Prostate gland (tissue), 2 donors: ENCODE measurements around the gene PRKRIP1. TPM values are rescaled to one million over a fixed set of nuclear protein-coding genes. Genes with fewer than 3 reads are reported as not detected.

Experiments used
- DNase-seq: peaks from one replicate; pipeline ENCODE4 v3.0.0-alpha.2; 2019; ENCODE audit warnings: low spot score
- H3K27ac ChIP-seq, 2 donors: fragments of 200-600 bp; sonication (generic); 2 replicates each; pipeline ENCODE4 v1.5.1; 2017 to 2019
- H3K27me3 ChIP-seq: fragments of 200-600 bp; sonication (generic); replicated peaks from 2 replicates; pipeline ENCODE4 v1.5.1; 2019; ENCODE audit not compliant: insufficient read depth
- H3K36me3 ChIP-seq, 2 donors: fragments of 200-600 bp; sonication (generic); 1 replicate in 1 of 2; 2 replicates in 1 of 2; pipeline versions ENCODE4 v1.5.1 to v1.8.1; 2017 to 2019
- H3K4me1 ChIP-seq: fragments of 200-600 bp; sonication (generic); replicated peaks from 2 replicates; pipeline ENCODE4 v1.5.1; 2019
- H3K4me3 ChIP-seq, 2 donors: fragments of 200-600 bp; sonication (generic); 2 replicates each; pipeline ENCODE4 v1.5.1; 2017 to 2019
- H3K9me3 ChIP-seq: fragments of 200-600 bp; sonication (generic); 2 replicates; pipeline ENCODE4 v1.5.1; 2017
- POLR2A ChIP-seq: fragments of 450-650 bp; IDR thresholded peaks from one replicate; pipeline ENCODE4 v1.6.1; 2016; ENCODE audit warnings: antibody characterized with exemption, mild to moderate bottlenecking
- POLR2AphosphoS5 ChIP-seq: sonication (generic); formaldehyde crosslinking; IDR thresholded peaks from one replicate; pipeline ENCODE4 v1.6.1; 2017; ENCODE audit warnings: antibody characterized with exemption
- whole genome bisulfite sequencing: methylation state at CpG from one replicate; pipeline ENCODE4 v1.1.5; 2018; 5-methylcytosine and 5-hydroxymethylcytosine counted together
- intact Hi-C: fragments of 100-400 bp; cut with DNase I; formaldehyde crosslinking; loops from one replicate; pipeline ENCODE4 v1.14.2; 2022
- total RNA-seq, 2 donors: library from RNA; depleted of rRNA; stranded (reverse); fragments of >200 nt; gene quantifications; one replicate each; pipeline ENCODE4 v1.1.0, GENCODE V29; 2016
- TF ChIP-seq, protein P1 (sequence below), 4 experiments: fragments of 200-600 bp in 2 of 4; fragments of 450-650 bp in 2 of 4; sonication (generic) in 2 of 4; IDR thresholded peaks; 1 replicate in 3 of 4; 2 replicates in 1 of 4; pipeline ENCODE4 v1.5.1; 2016 to 2019; ENCODE audit warnings: antibody characterized with exemption in 4 of 4, mild to moderate bottlenecking in 2 of 4, moderate library complexity in 2 of 4

PRKRIP1 gene
- total RNA-seq, 2 donors from 2014 or later, result 31.6 to 50.1 TPM

- Histone ChIP-seq H3K4me1 (peaks cover 5% of the 10 kb centered on the region), H3K4me3 (peak within 1 kb of the TSS; percentile 71 to 98), H3K9me3 (no peaks in the 10 kb centered on the region), H3K36me3 (no peaks in the 10 kb centered on the region), H3K27ac (peak within 1 kb of the TSS; percentile 60 to 76), H3K27me3 (no peaks in the 10 kb centered on the region)
- 2% methylated on average over 34 of the region's 81 CpGs for WGBS
- intact Hi-C loops, result no loop called here
- peak; percentile 91 for DNase-seq
- TF ChIP-seq, protein P1, sequence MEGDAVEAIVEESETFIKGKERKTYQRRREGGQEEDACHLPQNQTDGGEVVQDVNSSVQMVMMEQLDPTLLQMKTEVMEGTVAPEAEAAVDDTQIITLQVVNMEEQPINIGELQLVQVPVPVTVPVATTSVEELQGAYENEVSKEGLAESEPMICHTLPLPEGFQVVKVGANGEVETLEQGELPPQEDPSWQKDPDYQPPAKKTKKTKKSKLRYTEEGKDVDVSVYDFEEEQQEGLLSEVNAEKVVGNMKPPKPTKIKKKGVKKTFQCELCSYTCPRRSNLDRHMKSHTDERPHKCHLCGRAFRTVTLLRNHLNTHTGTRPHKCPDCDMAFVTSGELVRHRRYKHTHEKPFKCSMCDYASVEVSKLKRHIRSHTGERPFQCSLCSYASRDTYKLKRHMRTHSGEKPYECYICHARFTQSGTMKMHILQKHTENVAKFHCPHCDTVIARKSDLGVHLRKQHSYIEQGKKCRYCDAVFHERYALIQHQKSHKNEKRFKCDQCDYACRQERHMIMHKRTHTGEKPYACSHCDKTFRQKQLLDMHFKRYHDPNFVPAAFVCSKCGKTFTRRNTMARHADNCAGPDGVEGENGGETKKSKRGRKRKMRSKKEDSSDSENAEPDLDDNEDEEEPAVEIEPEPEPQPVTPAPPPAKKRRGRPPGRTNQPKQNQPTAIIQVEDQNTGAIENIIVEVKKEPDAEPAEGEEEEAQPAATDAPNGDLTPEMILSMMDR (IDR thresholded peaks at IDR 0.05), result peak in 3 of 4 experiments; percentile 30 to 59 (median 54)
- peak; percentile 79 for TF ChIP-seq POLR2AphosphoS5
- TF ChIP-seq POLR2A, result peak; percentile 50
Measured at GRCh38 chr7:102464577-102465280, 68.6 kb downstream of the PRKRIP1 start, which contains the start of the genes ALKBH4 and LRWD1. ALKBH4 (minus strand) TSS chr7:102464863; CDS start chr7:102464836, 27 bp downstream. LRWD1 (plus strand) TSS chr7:102464984; CDS start chr7:102465081, 97 bp downstream.

DNA sequence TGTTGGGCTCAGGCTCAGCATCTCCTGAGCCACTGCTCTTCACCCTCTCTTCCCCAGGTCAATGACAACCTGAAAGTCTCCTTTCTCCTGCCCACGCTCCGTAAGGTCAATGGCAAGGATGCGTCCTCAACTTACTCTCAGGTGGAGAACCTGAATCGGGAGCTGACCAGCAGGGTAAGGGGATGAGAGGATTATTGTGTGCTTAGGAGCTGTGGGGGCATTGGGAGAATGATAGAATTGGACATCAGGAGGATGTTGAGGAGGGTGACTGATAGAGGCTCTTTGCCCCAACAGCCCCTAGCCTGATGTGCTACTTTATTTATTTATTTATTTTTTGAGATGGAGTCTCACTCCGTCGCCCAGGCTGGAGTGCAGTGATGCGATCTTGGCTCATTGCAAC is 69.9 kb downstream of the PRKRIP1 start:
- TF ChIP-seq, protein P1 (IDR thresholded peaks at IDR 0.05), result no peak
- no peak for TF ChIP-seq POLR2AphosphoS5
- Histone ChIP-seq H3K4me1 (peaks cover 5% of the 10 kb centered on the region), H3K36me3 (no peaks in the 10 kb centered on the region), H3K9me3 (no peaks in the 10 kb centered on the region), H3K27me3 (no peaks in the 10 kb centered on the region), H3K27ac (no peak overlapping the region), H3K4me3 (no peak overlapping the region)
- intact Hi-C loops, result no loop called here
- DNase-seq, result no peak
- WGBS, result 93% methylated on average over 7 of the region's 7 CpGs

- H3K36me3 ChIP-seq, result no peaks in the 10 kb centered on the region
- H3K27me3 ChIP-seq, result no peaks in the 10 kb centered on the region
- H3K4me3 ChIP-seq, result no peak overlapping the region
- TF ChIP-seq, protein P1 (IDR thresholded peaks at IDR 0.05), result no peak
- TF ChIP-seq POLR2AphosphoS5 (no peak), POLR2A (no peak)
- WGBS, result 90% methylated on average over 22 of the region's 24 CpGs
- H3K27ac ChIP-seq, result no peak overlapping the region
- peaks cover 5% of the 10 kb centered on the region for H3K4me1 ChIP-seq
- H3K9me3 ChIP-seq, result no peaks in the 10 kb centered on the region
- intact Hi-C loops, result no loop called here
- DNase-seq, result no peak
Measured at GRCh38 chr7:102467581-102468477, 71.7 kb downstream of the PRKRIP1 start.

DNA sequence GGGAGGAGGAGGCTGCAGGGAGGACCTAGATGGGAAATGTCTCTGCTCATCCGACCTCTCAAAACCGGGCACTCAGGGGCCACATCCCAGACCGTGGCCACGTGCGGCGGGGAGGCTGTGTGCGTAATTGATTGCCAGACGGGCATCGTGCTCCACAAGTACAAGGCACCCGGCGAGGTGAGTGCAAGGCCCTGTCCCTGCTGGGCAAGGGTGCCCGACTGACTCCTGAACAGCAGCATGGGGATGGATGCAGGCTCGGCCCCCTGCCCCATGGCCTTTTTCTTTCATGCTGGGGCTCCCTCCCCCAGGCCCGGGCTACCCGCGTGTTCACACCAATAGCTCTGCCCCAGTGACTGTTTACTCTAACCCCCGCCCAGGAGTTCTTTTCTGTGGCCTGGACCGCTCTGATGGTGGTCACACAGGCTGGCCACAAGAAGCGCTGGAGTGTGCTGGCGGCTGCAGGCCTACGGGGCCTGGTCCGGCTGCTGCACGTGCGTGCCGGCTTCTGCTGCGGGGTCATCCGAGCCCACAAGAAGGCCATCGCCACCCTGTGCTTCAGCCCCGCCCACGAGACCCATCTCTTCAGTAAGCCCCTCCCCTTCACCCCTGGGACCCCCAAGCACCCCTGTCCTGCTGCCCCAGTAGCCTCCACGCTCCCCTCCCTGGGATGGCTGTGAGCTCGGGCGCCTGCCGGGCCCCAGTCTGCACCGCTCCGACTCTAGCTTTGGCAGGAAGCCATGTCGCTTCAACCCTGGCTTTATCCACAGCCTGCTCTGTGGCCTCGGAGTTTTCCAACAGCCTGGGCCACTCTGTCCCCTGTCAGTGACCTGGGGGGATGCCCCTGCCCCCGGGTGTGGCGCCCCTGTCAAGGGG is 72.6 kb downstream of the PRKRIP1 start:
- H3K9me3 ChIP-seq, result no peaks in the 10 kb centered on the region
- intact Hi-C loops, result no loop called here
- no peak for TF ChIP-seq POLR2A
- no peak for TF ChIP-seq POLR2AphosphoS5
- TF ChIP-seq, protein P1 (IDR thresholded peaks at IDR 0.05), result no peak
- H3K36me3 ChIP-seq, result no peaks in the 10 kb centered on the region
- DNase-seq, result no peak
- 93% methylated on average over 40 of the region's 40 CpGs for WGBS
- no peak overlapping the region for H3K27ac ChIP-seq
- H3K27me3 ChIP-seq, result no peaks in the 10 kb centered on the region
- H3K4me3 ChIP-seq, result no peak overlapping the region
- peaks cover 5% of the 10 kb centered on the region for H3K4me1 ChIP-seq
